GM10248 (cell line): ENCODE results near the gene ZNF738.
A peak's percentile ranks its signal among the peaks of the same experiment; 100 is the strongest.
"Not testable (repeated sequence)": the region's sequence is repeated elsewhere in the genome, so short reads cannot be mapped to it uniquely, and the experiment has no call there.

Source experiments
- CTCF ChIA-PET: fragments of 300-600 bp; sonication (Branson Sonifier 250); formaldehyde crosslinking; extraction: SDS; loops from one replicate; lab custom pipeline; 2021; ENCODE audit warnings: antibody characterized with exemption; lab: Yijun Ruan, JAX
- POLR2A ChIA-PET: fragments of 350-650 bp; sonication (Branson Sonifier 250); formaldehyde crosslinking; extraction: SDS; loops from one replicate; lab custom pipeline; 2020; ENCODE audit warnings: antibody characterized with exemption; lab: Yijun Ruan, JAX
- DNase-seq: peaks from one replicate; pipeline ENCODE4 v3.0.0; 2012; ENCODE audit errors: extremely low spot score
- TF ChIP-seq, protein P1 (sequence below): IDR thresholded peaks from 2 replicates; pipeline ENCODE4 v1.5.1; 2012; ENCODE audit warnings: mild to moderate bottlenecking, low read depth; ENCODE audit errors: extremely low read depth, missing control alignments, control extremely low read depth

Gene ZNF738

DNA sequence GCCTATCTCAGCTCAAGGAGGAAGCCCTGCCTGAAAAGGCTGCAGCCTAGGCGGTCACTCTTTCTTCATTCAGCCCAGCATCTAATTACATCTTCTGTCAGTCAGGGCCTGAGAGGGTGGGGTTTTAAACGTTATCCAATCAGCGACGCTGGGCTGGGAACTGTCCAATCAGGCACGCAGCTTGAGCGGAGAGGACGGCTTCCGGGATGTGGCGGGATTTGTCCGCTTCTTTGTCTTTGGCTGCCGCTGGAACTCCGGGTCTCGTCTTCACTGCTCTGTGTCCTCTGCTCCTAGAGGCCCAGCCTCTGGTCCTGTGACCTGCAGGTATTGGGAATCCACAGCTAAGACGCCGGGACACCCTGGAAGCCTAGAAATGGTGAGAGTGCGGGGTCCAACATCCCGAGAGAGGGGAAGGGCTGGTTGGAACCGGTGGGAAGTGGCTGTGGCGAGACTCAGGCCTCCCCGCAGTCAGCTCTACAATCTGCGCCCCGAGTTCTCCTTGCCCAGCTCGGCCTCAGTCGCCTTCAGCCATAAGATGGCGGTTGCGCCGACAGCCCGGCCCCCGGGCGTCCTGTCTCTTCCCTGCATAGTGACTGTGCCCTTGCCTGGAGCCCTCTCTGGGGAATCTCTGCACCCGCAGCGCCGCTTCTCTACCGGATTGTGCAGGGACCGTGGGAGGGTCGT, at the start of gene ZNF738:
ZNF738 (plus strand) TSS at position 233 of the 684 bp plus-strand sequence; CDS start at position 374, 141 bp downstream.
- CTCF ChIA-PET, result interaction anchor here (1.3 kb wide), 1 partner anchor 8 kb away, joined by 3 read pairs; no protein-coding TSS in a partner anchor
- POLR2A ChIA-PET, result no interaction called here
- TF ChIP-seq, protein P1, sequence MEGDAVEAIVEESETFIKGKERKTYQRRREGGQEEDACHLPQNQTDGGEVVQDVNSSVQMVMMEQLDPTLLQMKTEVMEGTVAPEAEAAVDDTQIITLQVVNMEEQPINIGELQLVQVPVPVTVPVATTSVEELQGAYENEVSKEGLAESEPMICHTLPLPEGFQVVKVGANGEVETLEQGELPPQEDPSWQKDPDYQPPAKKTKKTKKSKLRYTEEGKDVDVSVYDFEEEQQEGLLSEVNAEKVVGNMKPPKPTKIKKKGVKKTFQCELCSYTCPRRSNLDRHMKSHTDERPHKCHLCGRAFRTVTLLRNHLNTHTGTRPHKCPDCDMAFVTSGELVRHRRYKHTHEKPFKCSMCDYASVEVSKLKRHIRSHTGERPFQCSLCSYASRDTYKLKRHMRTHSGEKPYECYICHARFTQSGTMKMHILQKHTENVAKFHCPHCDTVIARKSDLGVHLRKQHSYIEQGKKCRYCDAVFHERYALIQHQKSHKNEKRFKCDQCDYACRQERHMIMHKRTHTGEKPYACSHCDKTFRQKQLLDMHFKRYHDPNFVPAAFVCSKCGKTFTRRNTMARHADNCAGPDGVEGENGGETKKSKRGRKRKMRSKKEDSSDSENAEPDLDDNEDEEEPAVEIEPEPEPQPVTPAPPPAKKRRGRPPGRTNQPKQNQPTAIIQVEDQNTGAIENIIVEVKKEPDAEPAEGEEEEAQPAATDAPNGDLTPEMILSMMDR, result no peak
- peak; percentile 87 for DNase-seq

DNA sequence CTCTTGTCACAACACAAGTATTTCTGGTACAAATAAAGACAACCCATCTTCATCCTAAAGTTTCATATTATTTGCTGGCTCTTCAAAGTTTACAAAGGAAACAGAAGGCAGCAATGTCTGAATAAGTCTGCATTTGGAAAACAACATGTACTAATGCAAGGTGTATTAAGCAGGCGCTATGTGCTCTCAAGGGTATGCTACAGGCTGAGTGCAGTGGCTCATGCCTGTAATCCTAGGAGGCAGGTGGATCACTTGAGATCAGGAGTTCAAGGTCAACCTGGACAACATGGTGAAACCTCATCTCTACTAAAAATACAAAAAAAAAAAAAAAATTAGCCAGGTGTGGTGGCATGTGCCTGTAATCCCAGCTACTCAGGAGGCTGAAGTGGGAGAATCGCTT, 46.0 kb upstream of the ZNF738 start:
- CTCF ChIA-PET, POLR2A ChIA-PET, DNase-seq: not testable (repeated sequence)

DNA sequence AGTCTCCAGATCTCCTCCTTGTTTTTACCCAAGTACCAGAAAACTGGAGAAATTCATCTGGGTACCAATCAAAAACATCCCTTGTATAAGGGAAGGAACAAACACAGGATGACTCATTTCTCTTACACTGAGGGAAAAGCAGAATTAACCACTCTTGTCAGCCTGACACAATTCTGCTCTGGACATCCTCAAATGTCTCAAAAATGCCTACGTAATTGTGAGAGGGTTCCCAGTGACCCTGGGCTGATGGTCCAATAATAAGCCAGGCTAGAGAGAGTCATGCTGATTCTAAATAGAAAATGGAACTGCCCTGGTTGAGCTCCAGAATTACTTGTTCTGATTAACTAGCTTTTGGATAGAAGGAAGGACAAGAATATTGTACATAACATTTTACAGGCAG, 44.1 kb upstream of the ZNF738 start:
- POLR2A ChIA-PET, result no interaction called here
- no peak for DNase-seq
- CTCF ChIA-PET, result interaction anchor here (1.0 kb wide), 1 partner anchor 17 kb away, joined by 4 read pairs; no protein-coding TSS in a partner anchor
- TF ChIP-seq, protein P1, result no peak

DNA sequence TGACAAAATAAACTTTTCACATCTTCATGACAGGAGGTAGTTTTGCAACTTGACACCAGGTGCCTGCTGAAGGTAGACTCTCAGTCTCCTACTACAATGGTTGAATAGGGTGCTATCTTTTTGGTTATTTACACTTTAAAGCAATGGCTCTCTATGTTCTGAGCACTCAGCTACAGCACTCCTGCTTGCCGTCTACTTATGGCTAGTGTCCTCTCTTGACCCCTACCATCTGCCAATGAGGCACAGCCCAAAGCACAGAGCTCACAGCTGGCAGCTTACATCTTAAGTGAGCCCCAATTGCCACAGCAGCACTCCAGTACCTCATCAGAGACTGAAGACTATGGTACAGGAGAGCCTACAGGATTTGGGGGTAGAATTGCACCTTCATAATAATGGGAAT, 41.0 kb upstream of the ZNF738 start:
- TF ChIP-seq, protein P1, result no peak
- DNase-seq, result no peak
- ChIA-PET POLR2A (no interaction called here), CTCF (interaction anchor here (1.1 to 1.5 kb wide), 2 partner anchors 10 to 11 kb away, joined by 3 to 4 read pairs; no protein-coding TSS in a partner anchor)

DNA sequence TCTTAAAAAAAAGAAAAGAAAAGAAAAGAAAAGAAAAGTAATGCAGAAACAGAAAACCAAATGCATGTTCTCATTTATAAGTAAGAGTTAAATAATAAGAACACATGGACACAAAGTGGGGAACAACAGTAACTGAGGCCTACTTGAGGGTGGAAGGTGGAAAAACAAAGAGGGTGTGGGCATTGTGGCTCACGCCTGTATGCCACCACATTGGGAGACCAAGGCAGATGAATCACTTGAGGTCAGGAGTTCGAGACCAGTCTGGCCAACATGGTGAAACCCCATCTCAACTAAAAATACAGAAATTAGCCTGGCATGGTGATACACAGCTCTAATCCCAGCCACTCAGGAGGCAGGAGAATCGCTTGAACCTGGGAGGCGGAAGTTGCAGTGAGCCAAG, 37.7 kb upstream of the ZNF738 start:
- ChIA-PET POLR2A (no interaction called here), CTCF (no interaction called here)
- no peak for DNase-seq
- TF ChIP-seq, protein P1, result no peak

DNA sequence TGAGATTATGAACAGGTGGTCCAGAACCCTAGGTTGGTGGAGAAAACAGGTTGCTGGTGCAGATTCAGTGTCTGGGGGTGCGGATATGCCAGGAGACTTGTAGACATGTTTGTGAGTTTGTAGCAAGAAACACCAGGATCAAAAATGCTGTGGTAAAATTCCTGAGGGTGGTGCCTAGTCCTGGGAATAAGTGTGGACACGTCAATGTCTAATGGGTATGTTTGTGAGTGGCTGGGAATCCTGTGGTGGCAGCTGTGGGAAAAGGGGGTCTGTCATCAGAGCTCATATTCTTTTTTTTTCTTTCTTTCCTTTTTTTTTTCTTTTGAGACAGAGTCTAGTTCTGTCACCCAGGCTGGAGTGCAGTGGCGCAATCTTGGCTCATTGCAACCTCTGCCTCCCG, 36.8 kb upstream of the ZNF738 start:
- TF ChIP-seq, protein P1, result no peak
- DNase-seq, result no peak
- CTCF ChIA-PET, result interaction anchor here (1.4 kb wide), 1 partner anchor 80 kb away, joined by 3 read pairs; no protein-coding TSS in a partner anchor
- POLR2A ChIA-PET, result no interaction called here

DNA sequence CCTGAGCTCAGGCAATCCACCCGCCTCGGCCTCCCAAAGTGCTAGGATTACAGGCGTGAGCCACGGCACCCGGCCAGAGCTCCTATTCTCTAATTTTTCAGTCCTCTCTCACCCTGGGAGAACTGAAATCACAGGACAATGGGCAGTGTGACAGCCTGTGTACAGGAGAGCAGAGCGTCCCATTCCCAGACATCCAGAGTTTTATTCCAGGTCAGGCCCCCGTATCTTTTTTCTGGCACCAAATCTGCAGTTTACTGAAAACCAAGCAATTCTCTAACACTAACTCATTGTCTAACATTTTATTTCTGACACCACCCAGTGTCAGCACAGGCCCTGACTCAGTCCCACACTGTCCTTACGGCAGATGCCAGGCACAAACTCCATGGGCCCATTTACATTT, 36.3 kb upstream of the ZNF738 start:
- ChIA-PET CTCF (interaction anchor here (1.4 kb wide), 1 partner anchor 79 kb away, joined by 3 read pairs; no protein-coding TSS in a partner anchor), POLR2A (no interaction called here)
- DNase-seq, result no peak
- TF ChIP-seq, protein P1, result no peak
